Measurements from ENCODE around the gene TMEM170A.

TMEM170A gene

DNA sequence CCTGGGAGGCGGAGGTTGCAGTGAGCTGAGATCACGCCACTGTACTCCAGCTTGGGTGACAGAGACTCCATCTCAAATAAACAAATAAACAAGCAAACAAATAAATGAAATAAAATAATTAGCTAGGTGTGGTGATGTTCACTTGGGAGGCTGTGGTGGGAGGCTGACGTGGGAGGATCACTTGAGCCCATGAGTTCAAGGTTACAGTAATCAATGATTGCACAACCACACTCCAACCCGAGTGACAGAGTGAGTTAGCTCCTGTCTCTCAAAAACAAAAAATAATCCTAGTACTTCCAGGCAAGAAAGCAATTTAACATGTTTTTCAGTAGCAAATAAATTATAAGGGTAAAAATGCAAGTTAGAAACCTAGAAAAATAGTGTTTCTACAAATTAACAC, 57.5 kb downstream of the TMEM170A start:
- Histone ChIP-seq H3K9me3 (ENCODE audit: control insufficient read depth in 2 of 2, low read length in 2 of 2) (no peaks in the 10 kb centered on the region), H3K4me3 (ENCODE audit: low read length in 2 of 2) (no peak overlapping the region), H3K27me3 (ENCODE audit: control insufficient read depth in 2 of 2, insufficient read depth in 2 of 2, low read length in 2 of 2) (no peaks in the 10 kb centered on the region), H3K27ac (ENCODE audit: low read depth in 2 of 2, low read length in 2 of 2) (no peak overlapping the region), H3K36me3 (ENCODE audit: control insufficient read depth in 2 of 2, insufficient read depth in 2 of 2, low read length in 2 of 2) (peaks cover 7 to 10% of the 10 kb centered on the region in 2 donors), H3K4me1 (ENCODE audit: control insufficient read depth in 2 of 2, insufficient read depth in 2 of 2, low read length in 2 of 2) (peaks cover 6 to 7% of the 10 kb centered on the region in 2 donors), H3K9ac (ENCODE audit: low read depth in 1 of 2, low read length in 2 of 2) (no peak overlapping the region)

DNA sequence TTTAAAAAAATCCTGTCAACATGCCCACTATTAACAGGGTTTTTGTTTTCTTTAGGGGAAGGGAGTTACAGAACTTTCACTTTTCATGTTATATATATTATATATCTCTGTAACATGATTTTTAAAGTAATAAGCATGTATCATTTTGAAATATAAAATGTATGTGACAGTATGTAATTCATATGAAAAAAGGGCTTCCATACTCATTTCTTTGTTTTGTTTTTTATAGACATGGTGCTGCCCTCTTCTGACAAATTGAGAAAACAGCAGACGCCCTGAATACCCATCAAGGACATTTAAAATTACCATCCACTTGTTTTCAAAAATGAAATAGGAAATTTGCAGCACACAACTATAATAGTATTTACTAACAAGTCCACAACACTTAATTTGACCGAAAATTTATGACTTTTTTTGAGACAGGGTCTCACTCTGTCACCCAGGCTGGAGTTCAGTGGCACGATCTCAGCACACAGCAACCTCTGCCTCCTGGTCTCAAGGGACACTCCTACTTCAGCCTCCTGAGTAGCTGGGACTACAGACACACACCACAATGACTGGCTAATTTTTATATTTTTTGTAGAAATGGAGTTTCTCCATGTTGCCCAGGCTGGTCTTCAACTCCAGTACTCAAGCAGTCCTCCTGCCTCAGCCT, 61.5 kb downstream of the TMEM170A start:
- Histone ChIP-seq H3K9me3 (ENCODE audit: control insufficient read depth in 2 of 2, low read length in 2 of 2) (no peaks in the 10 kb centered on the region), H3K4me1 (ENCODE audit: control insufficient read depth in 2 of 2, insufficient read depth in 2 of 2, low read length in 2 of 2) (peaks cover 10 to 11% of the 10 kb centered on the region in 2 donors), H3K27ac (ENCODE audit: low read depth in 2 of 2, low read length in 2 of 2) (no peak overlapping the region), H3K36me3 (ENCODE audit: control insufficient read depth in 2 of 2, insufficient read depth in 2 of 2, low read length in 2 of 2) (peaks cover 2 to 3% of the 10 kb centered on the region in 2 donors), H3K4me3 (ENCODE audit: low read length in 2 of 2) (no peak overlapping the region), H3K27me3 (ENCODE audit: control insufficient read depth in 2 of 2, insufficient read depth in 2 of 2, low read length in 2 of 2) (no peaks in the 10 kb centered on the region), H3K9ac (ENCODE audit: low read depth in 1 of 2, low read length in 2 of 2) (no peak overlapping the region)

DNA sequence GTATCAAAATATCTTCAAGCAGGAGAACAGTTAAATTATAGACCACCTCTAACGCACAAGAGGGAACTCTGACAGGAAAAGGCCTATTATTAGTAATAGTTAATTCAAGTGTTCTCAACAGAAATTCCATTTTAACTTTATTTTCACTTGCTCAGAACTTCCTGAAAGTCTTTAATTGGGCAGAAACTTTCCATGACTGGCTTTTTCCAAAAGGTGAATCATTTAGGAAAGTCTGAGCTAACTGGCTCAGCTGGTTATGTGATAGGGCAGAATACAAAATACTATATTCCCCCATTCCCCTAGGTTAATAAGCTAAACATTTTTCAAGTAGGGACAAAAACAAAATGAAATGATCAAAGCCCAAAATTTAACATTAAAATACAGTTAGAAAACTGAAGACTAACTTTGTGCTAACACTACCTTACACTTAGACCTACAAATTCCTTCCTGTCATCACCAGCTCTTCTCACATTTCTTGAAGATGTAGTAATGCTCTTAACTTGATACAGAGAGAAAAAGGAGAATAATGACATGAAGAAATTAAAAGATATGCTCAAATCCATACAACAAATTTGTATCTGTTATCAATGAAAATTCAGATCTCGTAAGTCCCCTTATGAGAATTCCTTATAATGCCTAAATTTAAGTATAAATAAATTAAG, 62.2 kb downstream of the TMEM170A start:
- no peaks in the 10 kb centered on the region for H3K27me3 ChIP-seq (ENCODE audit: control insufficient read depth in 2 of 2, insufficient read depth in 2 of 2, low read length in 2 of 2)
- H3K4me1 ChIP-seq (ENCODE audit: control insufficient read depth in 2 of 2, insufficient read depth in 2 of 2, low read length in 2 of 2), result peaks cover 10 to 11% of the 10 kb centered on the region in 2 donors
- no peak overlapping the region for H3K9ac ChIP-seq (ENCODE audit: low read depth in 1 of 2, low read length in 2 of 2)
- H3K4me3 ChIP-seq (ENCODE audit: low read length in 2 of 2), result no peak overlapping the region
- H3K27ac ChIP-seq (ENCODE audit: low read depth in 2 of 2, low read length in 2 of 2), result peak overlapping the region; percentile 66 to 76
- peaks cover 2 to 3% of the 10 kb centered on the region in 2 donors for H3K36me3 ChIP-seq (ENCODE audit: control insufficient read depth in 2 of 2, insufficient read depth in 2 of 2, low read length in 2 of 2)
- no peaks in the 10 kb centered on the region for H3K9me3 ChIP-seq (ENCODE audit: control insufficient read depth in 2 of 2, low read length in 2 of 2)

DNA sequence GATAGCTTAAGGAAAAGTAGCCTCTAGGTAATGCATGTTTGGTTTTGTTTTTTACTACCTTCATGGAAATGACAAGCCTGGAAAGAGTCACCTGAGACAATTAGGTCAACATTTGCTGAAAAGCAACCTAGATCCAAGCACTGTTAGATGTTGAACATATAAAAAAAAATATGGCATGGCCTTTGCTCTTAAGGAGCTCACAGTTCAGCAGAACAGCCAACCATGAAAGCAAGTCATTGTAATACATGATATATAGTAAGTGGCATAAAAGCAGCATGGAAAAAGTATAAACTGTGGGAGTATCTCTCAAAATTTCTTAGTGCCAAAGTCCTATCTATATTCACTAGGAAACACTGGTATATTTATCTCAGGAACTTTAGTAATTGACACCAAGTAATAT, 62.8 kb downstream of the TMEM170A start:
- Histone ChIP-seq H3K9me3 (ENCODE audit: control insufficient read depth in 2 of 2, low read length in 2 of 2) (no peaks in the 10 kb centered on the region), H3K4me1 (ENCODE audit: control insufficient read depth in 2 of 2, insufficient read depth in 2 of 2, low read length in 2 of 2) (peaks cover 10 to 11% of the 10 kb centered on the region in 2 donors), H3K4me3 (ENCODE audit: low read length in 2 of 2) (no peak overlapping the region), H3K27ac (ENCODE audit: low read depth in 2 of 2, low read length in 2 of 2) (peak overlapping the region; percentile 66 to 76), H3K9ac (ENCODE audit: low read depth in 1 of 2, low read length in 2 of 2) (no peak overlapping the region), H3K27me3 (ENCODE audit: control insufficient read depth in 2 of 2, insufficient read depth in 2 of 2, low read length in 2 of 2) (no peaks in the 10 kb centered on the region), H3K36me3 (ENCODE audit: control insufficient read depth in 2 of 2, insufficient read depth in 2 of 2, low read length in 2 of 2) (peaks cover 2 to 3% of the 10 kb centered on the region in 2 donors)

DNA sequence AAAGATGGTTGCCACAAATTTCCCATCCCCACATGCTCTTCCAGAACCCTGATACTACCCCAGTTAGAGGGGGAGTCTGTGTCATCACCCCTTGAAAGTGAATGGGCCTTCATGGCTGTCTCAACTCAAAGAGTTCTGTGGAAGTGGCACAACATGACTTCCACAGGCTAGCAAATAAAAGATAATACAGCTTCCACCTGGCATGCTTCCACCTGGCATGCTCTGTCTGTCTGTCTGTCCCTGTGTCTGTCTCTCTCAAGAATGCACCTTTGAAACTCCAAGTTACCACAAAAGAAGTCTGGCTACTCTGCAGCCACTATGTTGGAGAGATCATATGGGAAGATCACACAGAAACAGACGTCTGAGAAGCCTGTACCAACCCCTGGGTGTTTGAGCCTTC, 66.2 kb downstream of the TMEM170A start:
- Histone ChIP-seq H3K36me3 (ENCODE audit: control insufficient read depth in 2 of 2, insufficient read depth in 2 of 2, low read length in 2 of 2) (peaks cover 7 to 9% of the 10 kb centered on the region in 2 donors), H3K27me3 (ENCODE audit: control insufficient read depth in 2 of 2, insufficient read depth in 2 of 2, low read length in 2 of 2) (no peaks in the 10 kb centered on the region), H3K4me3 (ENCODE audit: low read length in 2 of 2) (no peak overlapping the region), H3K9me3 (ENCODE audit: control insufficient read depth in 2 of 2, low read length in 2 of 2) (no peaks in the 10 kb centered on the region), H3K4me1 (ENCODE audit: control insufficient read depth in 2 of 2, insufficient read depth in 2 of 2, low read length in 2 of 2) (peaks cover 10 to 11% of the 10 kb centered on the region in 2 donors), H3K9ac (ENCODE audit: low read depth in 1 of 2, low read length in 2 of 2) (no peak overlapping the region), H3K27ac (ENCODE audit: low read depth in 2 of 2, low read length in 2 of 2) (no peak overlapping the region)

DNA sequence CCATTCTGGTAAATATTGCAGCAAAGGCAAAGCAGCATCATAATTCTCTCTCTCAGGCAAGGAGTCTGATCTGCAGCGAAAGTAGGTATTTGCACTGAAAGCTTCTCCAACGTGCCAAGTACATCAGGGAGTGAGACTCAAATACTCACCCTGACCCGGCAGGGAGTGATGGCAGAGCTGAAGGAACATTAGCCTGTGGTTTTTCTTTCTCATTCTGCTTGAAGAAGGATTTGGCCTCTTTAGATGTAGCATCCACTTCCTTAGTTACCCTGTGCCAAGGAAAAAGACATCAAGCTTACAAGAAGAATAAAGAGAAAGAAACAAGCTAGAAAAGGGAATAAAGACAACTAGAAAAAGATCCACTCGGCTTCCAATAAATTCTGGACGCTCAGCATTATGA, 69.5 kb downstream of the TMEM170A start:
- peaks cover 12 to 25% of the 10 kb centered on the region in 2 donors for H3K36me3 ChIP-seq (ENCODE audit: control insufficient read depth in 2 of 2, insufficient read depth in 2 of 2, low read length in 2 of 2)

More for the DNA sequence above, 69.5 kb downstream of the TMEM170A start:
- Histone ChIP-seq H3K4me3 (ENCODE audit: low read length in 2 of 2) (no peak overlapping the region), H3K27me3 (ENCODE audit: control insufficient read depth in 2 of 2, insufficient read depth in 2 of 2, low read length in 2 of 2) (no peaks in the 10 kb centered on the region), H3K27ac (ENCODE audit: low read depth in 2 of 2, low read length in 2 of 2) (no peak overlapping the region), H3K4me1 (ENCODE audit: control insufficient read depth in 2 of 2, insufficient read depth in 2 of 2, low read length in 2 of 2) (no peaks in the 10 kb centered on the region), H3K9me3 (ENCODE audit: control insufficient read depth in 2 of 2, low read length in 2 of 2) (no peaks in the 10 kb centered on the region), H3K9ac (ENCODE audit: low read depth in 1 of 2, low read length in 2 of 2) (no peak overlapping the region)

All from mucosa of rectum (tissue), 2 donors.